Neural progenitor cell (in vitro differentiated cells): ENCODE measurements around the gene MRPL53. TPM values are rescaled to one million over a fixed set of nuclear protein-coding genes. Genes with fewer than 3 reads are reported as not detected.
"Not testable (repeated sequence)": the region's sequence is repeated elsewhere in the genome, so short reads cannot be mapped to it uniquely, and the experiment has no call there.

Source experiments
- DNase-seq: peaks from one replicate; pipeline ENCODE4 v3.0.0-alpha.2; 2016; ENCODE audit warnings: low spot score
- H2AFZ ChIP-seq: fragments of 200-600 bp; sonication (generic); replicated peaks from 2 replicates; pipeline ENCODE4 v1.6.1; 2016; ENCODE audit warnings: antibody characterized with exemption
- H3F3A ChIP-seq: fragments of 200-600 bp; sonication (generic); 2 replicates; pipeline ENCODE4 v1.6.1; 2016; ENCODE audit warnings: antibody characterized with exemption, low read depth
- H3K27ac ChIP-seq: fragments of 200-600 bp; sonication (generic); 2 replicates; pipeline ENCODE4 v1.5.1; 2016; ENCODE audit warnings: mild to moderate bottlenecking
- H3K27me3 ChIP-seq: fragments of 200-600 bp; sonication (generic); 2 replicates; pipeline ENCODE4 v1.6.1; 2016; ENCODE audit warnings: mild to moderate bottlenecking, moderate library complexity
- H3K36me3 ChIP-seq: fragments of 200-600 bp; sonication (generic); 2 replicates; pipeline ENCODE4 v1.5.1; 2016
- H3K4me1 ChIP-seq: fragments of 200-600 bp; sonication (generic); 2 replicates; pipeline ENCODE4 v1.6.1; 2016; ENCODE audit warnings: mixed run types
- H3K4me2 ChIP-seq: fragments of 200-600 bp; sonication (generic); 2 replicates; pipeline ENCODE4 v1.6.1; 2016
- H3K4me3 ChIP-seq: fragments of 200-600 bp; sonication (generic); 2 replicates; pipeline ENCODE4 v1.5.1; 2016
- H3K79me2 ChIP-seq: fragments of 200-600 bp; sonication (generic); 2 replicates; pipeline ENCODE4 v1.6.1; 2016; ENCODE audit warnings: low read depth
- H3K9ac ChIP-seq: fragments of 200-600 bp; sonication (generic); 2 replicates; pipeline ENCODE4 v1.6.1; 2016
- H3K9me3 ChIP-seq: fragments of 200-600 bp; sonication (generic); 2 replicates; pipeline ENCODE4 v1.5.1; 2016; ENCODE audit warnings: low read depth
- H4K20me1 ChIP-seq: fragments of 200-600 bp; sonication (generic); 2 replicates; pipeline ENCODE4 v1.6.1; 2016; ENCODE audit warnings: low read depth
- H3K27ac Mint-ChIP-seq: 3 replicates; pipeline ENCODE4 v1.8.0; 2021; ENCODE audit warnings: mixed read lengths
- H3K27me3 Mint-ChIP-seq: 2 replicates; pipeline ENCODE4 v1.8.0; 2022; ENCODE audit warnings: low read depth, mild to moderate bottlenecking, inconsistent platforms, moderate library complexity, mixed read lengths; ENCODE audit not compliant: insufficient read depth
- H3K36me3 Mint-ChIP-seq: 3 replicates; pipeline ENCODE4 v1.8.0; 2021; ENCODE audit warnings: mixed read lengths
- H3K4me1 Mint-ChIP-seq: 3 replicates; pipeline ENCODE4 v1.8.0; 2021; ENCODE audit warnings: mixed read lengths
- H3K4me3 Mint-ChIP-seq: 3 replicates; pipeline ENCODE4 v1.8.0; 2021; ENCODE audit warnings: mild to moderate bottlenecking, moderate library complexity, mixed read lengths
- H3K9me3 Mint-ChIP-seq: 3 replicates; pipeline ENCODE4 v1.8.0; 2020; ENCODE audit warnings: mixed read lengths
- EZH2 ChIP-seq: fragments of 200-600 bp; sonication (generic); IDR thresholded peaks from 2 replicates; pipeline ENCODE4 v1.6.1; 2017; ENCODE audit warnings: antibody characterized with exemption, mild to moderate bottlenecking, moderate library complexity
- EZH2phosphoT487 ChIP-seq: fragments of 200-600 bp; sonication (generic); IDR thresholded peaks from 2 replicates; pipeline ENCODE4 v1.6.1; 2017; ENCODE audit warnings: antibody characterized with exemption
- total RNA-seq: library from RNA; depleted of rRNA; stranded (reverse); fragments of >200 nt; gene quantifications from 2 replicates; pipeline ENCODE4 v1.2.3, GENCODE V29; 2015; ENCODE audit warnings: low replicate concordance
- TF ChIP-seq, protein P1 (sequence below): fragments of 200-600 bp; sonication (generic); IDR thresholded peaks from 2 replicates; pipeline ENCODE4 v1.5.1; 2017; ENCODE audit warnings: antibody characterized with exemption, mild to moderate bottlenecking

MRPL53 gene
- total RNA-seq, 1 donor from 2014 or later = 9.8 TPM

DNA sequence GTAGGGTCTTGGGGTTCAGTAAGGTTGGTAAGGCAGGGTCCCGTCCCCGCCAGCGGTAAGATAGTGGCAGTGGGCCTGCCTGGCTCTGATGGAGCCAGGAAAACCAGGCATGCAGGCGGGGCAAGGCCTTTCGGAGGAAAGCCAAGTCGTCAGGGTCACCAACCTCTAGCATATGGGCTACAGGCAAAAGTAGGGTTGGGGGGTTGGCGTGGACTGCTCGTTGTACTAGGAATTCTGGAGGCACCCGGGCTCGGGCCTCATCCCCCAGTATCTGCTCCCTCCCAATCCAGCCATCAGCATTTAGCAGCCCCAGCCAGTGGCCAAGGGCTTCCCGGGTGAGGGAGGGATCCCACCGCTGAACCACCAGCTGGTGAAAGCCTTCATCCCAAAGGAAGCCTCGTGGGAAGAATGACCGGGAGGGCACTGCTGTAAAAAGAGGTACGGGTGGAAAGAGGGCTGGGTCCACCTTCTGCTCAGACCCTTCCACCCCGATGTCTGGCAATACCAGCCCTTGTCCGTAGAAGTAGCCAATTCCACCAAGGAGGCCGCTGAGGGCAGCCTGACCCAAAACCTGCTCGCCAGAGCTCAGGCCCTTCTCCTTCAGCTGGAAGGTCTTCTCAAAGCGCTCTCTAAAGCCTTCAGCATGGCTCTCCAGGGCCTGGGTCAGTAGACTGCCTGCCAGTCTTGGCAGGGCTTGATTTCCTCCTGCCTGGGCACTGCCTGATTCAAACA is 10.3 kb downstream of the MRPL53 start:
- Histone ChIP-seq H3K27ac (no peak overlapping the region), H4K20me1 (no peaks in the 10 kb centered on the region), H3F3A (peaks cover 31% of the 10 kb centered on the region), H3K4me3 (no peak overlapping the region), H3K9me3 (no peaks in the 10 kb centered on the region), H3K79me2 (peaks cover 28% of the 10 kb centered on the region), H3K9ac (no peak overlapping the region), H3K27me3 (no peaks in the 10 kb centered on the region), H2AFZ (no peak overlapping the region), H3K4me2 (no peak overlapping the region), H3K4me1 (peaks cover 9% of the 10 kb centered on the region), H3K36me3 (no peaks in the 10 kb centered on the region)
- peak overlapping the region; percentile 80 for H3K4me3 Mint-ChIP-seq
- peaks cover 15% of the 10 kb centered on the region for H3K27me3 Mint-ChIP-seq
- no peak for DNase-seq
- H3K36me3 Mint-ChIP-seq = peaks cover 12% of the 10 kb centered on the region
- TF ChIP-seq EZH2 = no peak
- TF ChIP-seq, protein P1, sequence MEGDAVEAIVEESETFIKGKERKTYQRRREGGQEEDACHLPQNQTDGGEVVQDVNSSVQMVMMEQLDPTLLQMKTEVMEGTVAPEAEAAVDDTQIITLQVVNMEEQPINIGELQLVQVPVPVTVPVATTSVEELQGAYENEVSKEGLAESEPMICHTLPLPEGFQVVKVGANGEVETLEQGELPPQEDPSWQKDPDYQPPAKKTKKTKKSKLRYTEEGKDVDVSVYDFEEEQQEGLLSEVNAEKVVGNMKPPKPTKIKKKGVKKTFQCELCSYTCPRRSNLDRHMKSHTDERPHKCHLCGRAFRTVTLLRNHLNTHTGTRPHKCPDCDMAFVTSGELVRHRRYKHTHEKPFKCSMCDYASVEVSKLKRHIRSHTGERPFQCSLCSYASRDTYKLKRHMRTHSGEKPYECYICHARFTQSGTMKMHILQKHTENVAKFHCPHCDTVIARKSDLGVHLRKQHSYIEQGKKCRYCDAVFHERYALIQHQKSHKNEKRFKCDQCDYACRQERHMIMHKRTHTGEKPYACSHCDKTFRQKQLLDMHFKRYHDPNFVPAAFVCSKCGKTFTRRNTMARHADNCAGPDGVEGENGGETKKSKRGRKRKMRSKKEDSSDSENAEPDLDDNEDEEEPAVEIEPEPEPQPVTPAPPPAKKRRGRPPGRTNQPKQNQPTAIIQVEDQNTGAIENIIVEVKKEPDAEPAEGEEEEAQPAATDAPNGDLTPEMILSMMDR = no peak
- no peak for TF ChIP-seq EZH2phosphoT487
- no peak overlapping the region for H3K27ac Mint-ChIP-seq
- H3K9me3 Mint-ChIP-seq = no peaks in the 10 kb centered on the region
- H3K4me1 Mint-ChIP-seq = peaks cover 23% of the 10 kb centered on the region

GRCh38 chr2:74461187-74462053 is 11.1 kb downstream of the MRPL53 start:
- no peak for DNase-seq
- H3K9me3 ChIP-seq = no peaks in the 10 kb centered on the region
- peaks cover 31% of the 10 kb centered on the region for H3K4me1 Mint-ChIP-seq
- H3K79me2 ChIP-seq = peaks cover 32% of the 10 kb centered on the region
- H3K27ac Mint-ChIP-seq = no peak overlapping the region
- peaks cover 37% of the 10 kb centered on the region for H3F3A ChIP-seq
- H3K9me3 Mint-ChIP-seq = no peaks in the 10 kb centered on the region
- H3K9ac ChIP-seq = no peak overlapping the region
- H3K36me3 Mint-ChIP-seq = peaks cover 12% of the 10 kb centered on the region
- no peaks in the 10 kb centered on the region for H3K36me3 ChIP-seq
- no peak overlapping the region for H2AFZ ChIP-seq
- no peak overlapping the region for H3K4me2 ChIP-seq
- no peaks in the 10 kb centered on the region for H4K20me1 ChIP-seq
- no peak overlapping the region for H3K4me3 ChIP-seq
- peak overlapping the region; percentile 15 for H3K4me3 Mint-ChIP-seq
- peaks cover 15% of the 10 kb centered on the region for H3K27me3 Mint-ChIP-seq
- peaks cover 15% of the 10 kb centered on the region for H3K4me1 ChIP-seq
- H3K27ac ChIP-seq = no peak overlapping the region
- TF ChIP-seq EZH2phosphoT487 = no peak
- TF ChIP-seq, protein P1 = peak; percentile 16
- H3K27me3 ChIP-seq = no peaks in the 10 kb centered on the region

GRCh38 chr2:74460187-74460586 is 12.3 kb downstream of the MRPL53 start:
- H4K20me1 ChIP-seq, H3K4me3 ChIP-seq, DNase-seq, H3K27ac ChIP-seq, H3K27me3 ChIP-seq, H3K9ac ChIP-seq, H3K9me3 Mint-ChIP-seq, H3K36me3 ChIP-seq, H3K9me3 ChIP-seq, H3K4me2 ChIP-seq, H3K27ac Mint-ChIP-seq, H2AFZ ChIP-seq: not testable (repeated sequence)
- H3K36me3 Mint-ChIP-seq = peaks cover 12% of the 10 kb centered on the region
- Histone ChIP-seq H3K79me2 (peaks cover 38% of the 10 kb centered on the region), H3F3A (peaks cover 40% of the 10 kb centered on the region), H3K4me1 (peaks cover 23% of the 10 kb centered on the region)
- peak overlapping the region; percentile 97 for H3K4me3 Mint-ChIP-seq
- peaks cover 17% of the 10 kb centered on the region for H3K27me3 Mint-ChIP-seq
- peaks cover 39% of the 10 kb centered on the region for H3K4me1 Mint-ChIP-seq

DNA sequence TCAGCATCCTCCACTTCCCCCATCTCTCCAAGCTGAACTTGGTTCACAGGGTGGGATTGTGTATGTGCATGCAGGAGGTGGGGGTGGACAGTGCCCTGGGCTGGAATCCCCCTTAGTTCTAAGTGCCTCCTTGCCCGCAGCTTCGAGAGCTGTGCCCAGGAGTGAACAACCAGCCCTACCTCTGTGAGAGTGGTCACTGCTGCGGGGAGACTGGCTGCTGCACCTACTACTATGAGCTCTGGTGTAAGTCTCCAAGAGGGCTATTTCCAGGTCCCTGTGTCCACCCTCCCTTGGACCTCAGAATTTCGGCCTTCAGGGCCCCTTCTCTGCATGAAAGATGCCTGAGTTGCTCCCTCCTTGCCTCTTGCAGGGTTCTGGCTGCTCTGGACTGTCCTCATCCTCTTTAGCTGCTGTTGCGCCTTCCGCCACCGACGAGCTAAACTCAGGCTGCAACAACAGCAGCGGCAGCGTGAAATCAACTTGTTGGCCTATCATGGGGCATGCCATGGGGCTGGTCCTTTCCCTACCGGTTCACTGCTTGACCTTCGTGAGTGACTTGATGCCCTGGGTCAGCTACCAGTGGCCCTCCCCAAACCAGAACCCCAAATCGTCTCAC is 12.9 kb downstream of the MRPL53 start:
- Mint-ChIP-seq H3K27ac (peak overlapping the region; percentile 50), H3K4me1 (peaks cover 45% of the 10 kb centered on the region)

More for the DNA sequence above, 12.9 kb downstream of the MRPL53 start:
- not testable (repeated sequence) for H3K27me3 ChIP-seq, H3K36me3 ChIP-seq, H2AFZ ChIP-seq, H3K9ac ChIP-seq, H4K20me1 ChIP-seq, DNase-seq, H3K9me3 Mint-ChIP-seq, H3K27ac ChIP-seq, H3K9me3 ChIP-seq
- peaks cover 23% of the 10 kb centered on the region for H3K4me1 ChIP-seq
- H3K27me3 Mint-ChIP-seq = peaks cover 20% of the 10 kb centered on the region
- peaks cover 12% of the 10 kb centered on the region for H3K36me3 Mint-ChIP-seq
- peak overlapping the region; percentile 97 for H3K4me3 Mint-ChIP-seq
- H3F3A ChIP-seq = peaks cover 40% of the 10 kb centered on the region
- H3K4me2 ChIP-seq = peak overlapping the region; percentile 92
- peak overlapping the region; percentile 96 for H3K4me3 ChIP-seq
- peaks cover 36% of the 10 kb centered on the region for H3K79me2 ChIP-seq
